Right lobe of liver (tissue), 6 donors: ENCODE results near the gene CCDC190. TPM values are rescaled to one million over a fixed set of nuclear protein-coding genes. Genes with fewer than 3 reads are reported as not detected.

ENCODE experiments used
- ATAC-seq, 4 donors: fragments of 200-7000 bp; cut with Tn5 transposase; one replicate each; pipeline ENCODE4 v1.9.1; 2020; ENCODE audit warnings: mild to moderate bottlenecking in 4 of 4, moderate library complexity in 4 of 4
- DNase-seq, 3 donors: peaks; one replicate each; pipeline ENCODE4 v3.0.0-alpha.2; 2020
- H3K27ac ChIP-seq, 3 donors: fragments of 200-600 bp; one replicate each; pipeline ENCODE4 v1.8.0; 2022
- H3K27me3 ChIP-seq, 2 donors: fragments of 200-600 bp; one replicate each; pipeline ENCODE4 v1.8.0; 2022
- H3K36me3 ChIP-seq, 4 donors: fragments of 200-600 bp; sonication (generic) in 1 of 4; one replicate each; pipeline versions ENCODE4 v1.5.1 to v1.8.0; 2017 to 2022; ENCODE audit warnings: control low read depth in 1 of 4
- H3K4me1 ChIP-seq, 4 donors: fragments of 200-600 bp; sonication (generic) in 1 of 4; one replicate each; pipeline versions ENCODE4 v1.5.1 to v1.8.0; 2017 to 2022; ENCODE audit warnings: control low read depth in 1 of 4
- H3K4me3 ChIP-seq, 3 donors: fragments of 200-600 bp; one replicate each; pipeline ENCODE4 v1.8.0; 2022
- H3K9me3 ChIP-seq, 4 donors: fragments of 200-600 bp; sonication (generic) in 1 of 4; one replicate each; pipeline versions ENCODE4 v1.5.1 to v1.8.0; 2017 to 2022; ENCODE audit warnings: control low read depth in 1 of 4
- CTCF ChIP-seq, 4 donors: fragments of 200-600 bp in 3 of 4; fragments of 450-650 bp in 1 of 4; IDR thresholded peaks; one replicate each; pipeline versions ENCODE4 v1.5.1 to v1.8.0; 2016 to 2022; ENCODE audit warnings: antibody characterized with exemption in 4 of 4, mild to moderate bottlenecking in 2 of 4
- POLR2A ChIP-seq: fragments of 450-650 bp; IDR thresholded peaks from one replicate; pipeline ENCODE4 v1.6.1; 2017; ENCODE audit warnings: antibody characterized with exemption, mild to moderate bottlenecking
- WGBS: methylation state at CpG from one replicate; pipeline ENCODE4 v1.1.6; 2018; ENCODE audit warnings: low coverage, low lambda C conversion rate; ENCODE audit not compliant: insufficient coverage; ENCODE audit errors: missing lambda C conversion rate; 5-methylcytosine and 5-hydroxymethylcytosine counted together
- intact Hi-C, 2 donors: fragments of 100-400 bp; cut with DNase I; formaldehyde crosslinking; loops; one replicate each; pipeline versions ENCODE4 v1.11.2 to v1.14.1; 2022
- long read RNA-seq: library from polyadenylated mRNA; unstranded; transcript quantifications from one replicate; pipeline ENCODE4 v2.0.0, GENCODE V29; 2019
- total RNA-seq, 6 experiments: library from RNA; depleted of rRNA in 2 of 6; stranded (reverse); fragments of >200 nt in 2 of 6; fragmentation: NEBNext Ultra II Directional in 3 of 6; extraction: Animal tissue kit (Norgen Biotek cat#: 25700) in 3 of 6; gene quantifications; one replicate each; pipeline versions ENCODE4 v1.1.0 to v1.2.4, GENCODE V29; 2016 to 2023
- donor health status: DM: no; HTN: yes; CAD: no.
- donor health status: DM: no; HTN: no; CAD: no.
- donor health status: DM: no; HTN: no; CAD: no.
- donor health status: DM: no; HTN: yes; CAD: no.
- donor health status: DM: no; HTN: yes; CAD: no.

CCDC190 gene
- total RNA-seq, result not detected
- long read RNA-seq, result 0 reads

GRCh38 chr1:162861101-162861500 is at the start of gene CCDC190:
Gene CCDC190, minus strand, starts transcription at chr1:162861175. Its CDS starts 1,529 bp downstream, at chr1:162859646.
- no peaks in the 10 kb centered on the region for H3K4me1 ChIP-seq
- no peaks in the 10 kb centered on the region for H3K36me3 ChIP-seq
- WGBS, result 65% methylated on average over 4 of the region's 4 CpGs
- TF ChIP-seq POLR2A (no peak), CTCF (IDR thresholded peaks at IDR 0.05) (no peak)
- no peak within 1 kb of the TSS for H3K27ac ChIP-seq
- no peak within 1 kb of the TSS for H3K4me3 ChIP-seq
- no peak for DNase-seq
- intact Hi-C loops, result no loop called here
- H3K9me3 ChIP-seq, result no peaks in the 10 kb centered on the region
- ATAC-seq, result no peak
- no peaks in the 10 kb centered on the region for H3K27me3 ChIP-seq

GRCh38 chr1:162910161-162910560 is 49.2 kb upstream of the CCDC190 start:
- intact Hi-C loops, result no loop called here
- DNase-seq (no peak), ATAC-seq (no peak)
- Histone ChIP-seq H3K4me3 (no peak overlapping the region), H3K27ac (no peak overlapping the region), H3K4me1 (no peaks in the 10 kb centered on the region), H3K36me3 (no peaks in the 10 kb centered on the region), H3K27me3 (no peaks in the 10 kb centered on the region), H3K9me3 (peaks cover 0 to 2% (median 0%) of the 10 kb centered on the region in 4 donors)
- 71% methylated on average over 2 of the region's 2 CpGs for whole genome bisulfite sequencing
- TF ChIP-seq POLR2A, result no peak
- no peak for TF ChIP-seq CTCF (IDR thresholded peaks at IDR 0.05)

- H3K36me3 ChIP-seq, result no peaks in the 10 kb centered on the region
- no peaks in the 10 kb centered on the region for H3K4me1 ChIP-seq
- no peak overlapping the region for H3K27ac ChIP-seq
- 28% methylated on average over 2 of the region's 2 CpGs for WGBS
- intact Hi-C loops, result no loop called here
- TF ChIP-seq POLR2A, result no peak
- no peak for DNase-seq
- no peaks in the 10 kb centered on the region for H3K27me3 ChIP-seq
- ATAC-seq, result no peak
- peaks cover 0 to 2% (median 0%) of the 10 kb centered on the region in 4 donors for H3K9me3 ChIP-seq
- H3K4me3 ChIP-seq, result no peak overlapping the region
Observed at GRCh38 chr1:162908780-162909179, 47.8 kb upstream of the CCDC190 start.

GRCh38 chr1:162908236-162908635 is 47.3 kb upstream of the CCDC190 start:
- H3K9me3 ChIP-seq, result peaks cover 0 to 2% (median 0%) of the 10 kb centered on the region in 4 donors
- DNase-seq (no peak), ATAC-seq (no peak)
- no peaks in the 10 kb centered on the region for H3K36me3 ChIP-seq
- 18% methylated on average over 2 of the region's 2 CpGs for WGBS
- H3K27ac ChIP-seq, result no peak overlapping the region
- H3K4me1 ChIP-seq, result no peaks in the 10 kb centered on the region
- TF ChIP-seq POLR2A (no peak), CTCF (IDR thresholded peaks at IDR 0.05) (no peak)
- intact Hi-C loops, result no loop called here
- H3K4me3 ChIP-seq, result no peak overlapping the region
- no peaks in the 10 kb centered on the region for H3K27me3 ChIP-seq

GRCh38 chr1:162906485-162906884 is 45.5 kb upstream of the CCDC190 start:
- no peak for DNase-seq
- no peaks in the 10 kb centered on the region for H3K4me1 ChIP-seq
- intact Hi-C loops, result no loop called here
- no peak overlapping the region for H3K27ac ChIP-seq
- H3K9me3 ChIP-seq, result no peaks in the 10 kb centered on the region
- no peaks in the 10 kb centered on the region for H3K27me3 ChIP-seq
- no peak overlapping the region for H3K4me3 ChIP-seq
- TF ChIP-seq CTCF (IDR thresholded peaks at IDR 0.05) (no peak), POLR2A (no peak)
- no peak for ATAC-seq
- 85% methylated on average over 2 of the region's 2 CpGs for WGBS
- no peaks in the 10 kb centered on the region for H3K36me3 ChIP-seq
